ENCODE measurements around the gene NCAN.

NCAN gene

GRCh38 chr19:19211499-19212420 is at the start of gene NCAN:
Gene NCAN (plus strand): TSS chr19:19211958. CDS start chr19:19216954, 4,996 bp downstream.
- Mint-ChIP-seq H3K4me1 (no peaks in the 10 kb centered on the region), H3K9me3 (no peaks in the 10 kb centered on the region), H3K27me3 (ENCODE audit: low read depth, poor library complexity) (peaks cover 96% of the 10 kb centered on the region), H3K36me3 (ENCODE audit: low read depth) (no peaks in the 10 kb centered on the region), H3K4me3 (no peak within 1 kb of the TSS), H3K27ac (no peak within 1 kb of the TSS)
- DNase-seq, result peak; percentile 65
- no peak for TF ChIP-seq CTCF (IDR thresholded peaks at IDR 0.05)

GRCh38 chr19:19162495-19162894 is 49.3 kb upstream of the NCAN start:
- Mint-ChIP-seq H3K4me1 (no peaks in the 10 kb centered on the region), H3K27me3 (ENCODE audit: low read depth, poor library complexity) (peaks cover 5% of the 10 kb centered on the region), H3K36me3 (ENCODE audit: low read depth) (no peaks in the 10 kb centered on the region), H3K27ac (no peak overlapping the region), H3K9me3 (no peaks in the 10 kb centered on the region), H3K4me3 (no peak overlapping the region)
- no peak for TF ChIP-seq CTCF (IDR thresholded peaks at IDR 0.05)
- DNase-seq, result no peak

GRCh38 chr19:19165396-19165795 is 46.4 kb upstream of the NCAN start:
- Mint-ChIP-seq H3K27ac (no peak overlapping the region), H3K4me1 (peaks cover 9% of the 10 kb centered on the region), H3K27me3 (ENCODE audit: low read depth, poor library complexity) (peaks cover 32% of the 10 kb centered on the region), H3K4me3 (no peak overlapping the region), H3K9me3 (no peaks in the 10 kb centered on the region), H3K36me3 (ENCODE audit: low read depth) (no peaks in the 10 kb centered on the region)
- no peak for DNase-seq
- TF ChIP-seq CTCF (IDR thresholded peaks at IDR 0.05), result no peak

GRCh38 chr19:19167612-19168011 is 44.1 kb upstream of the NCAN start:
- Mint-ChIP-seq H3K27me3 (ENCODE audit: low read depth, poor library complexity) (peaks cover 42% of the 10 kb centered on the region), H3K36me3 (ENCODE audit: low read depth) (no peaks in the 10 kb centered on the region)
- TF ChIP-seq CTCF (IDR thresholded peaks at IDR 0.05), result no peak

GRCh38 chr19:19169236-19170052 is 42.3 kb upstream of the NCAN start:
- Mint-ChIP-seq H3K36me3 (ENCODE audit: low read depth) (no peaks in the 10 kb centered on the region), H3K9me3 (no peaks in the 10 kb centered on the region), H3K4me1 (peaks cover 30% of the 10 kb centered on the region), H3K27ac (no peak overlapping the region), H3K4me3 (peak overlapping the region; percentile 75), H3K27me3 (ENCODE audit: low read depth, poor library complexity) (peaks cover 42% of the 10 kb centered on the region)
- DNase-seq, result no peak
- TF ChIP-seq CTCF (IDR thresholded peaks at IDR 0.05), result no peak

More at GRCh38 chr19:19167612-19168011, 44.1 kb upstream of the NCAN start:
- Mint-ChIP-seq H3K27ac (no peak overlapping the region), H3K4me3 (no peak overlapping the region), H3K9me3 (no peaks in the 10 kb centered on the region), H3K4me1 (peaks cover 30% of the 10 kb centered on the region)
- no peak for DNase-seq
